Activated CD8-positive, alpha-beta memory T cell treated with anti-CD3 and anti-CD28 coated beads for 24 hours (primary cell): ENCODE measurements around the gene LBH.

Experiments used
- DNase-seq: peaks from one replicate; pipeline ENCODE4 v3.0.0-alpha.2; 2020

The LBH gene

DNA sequence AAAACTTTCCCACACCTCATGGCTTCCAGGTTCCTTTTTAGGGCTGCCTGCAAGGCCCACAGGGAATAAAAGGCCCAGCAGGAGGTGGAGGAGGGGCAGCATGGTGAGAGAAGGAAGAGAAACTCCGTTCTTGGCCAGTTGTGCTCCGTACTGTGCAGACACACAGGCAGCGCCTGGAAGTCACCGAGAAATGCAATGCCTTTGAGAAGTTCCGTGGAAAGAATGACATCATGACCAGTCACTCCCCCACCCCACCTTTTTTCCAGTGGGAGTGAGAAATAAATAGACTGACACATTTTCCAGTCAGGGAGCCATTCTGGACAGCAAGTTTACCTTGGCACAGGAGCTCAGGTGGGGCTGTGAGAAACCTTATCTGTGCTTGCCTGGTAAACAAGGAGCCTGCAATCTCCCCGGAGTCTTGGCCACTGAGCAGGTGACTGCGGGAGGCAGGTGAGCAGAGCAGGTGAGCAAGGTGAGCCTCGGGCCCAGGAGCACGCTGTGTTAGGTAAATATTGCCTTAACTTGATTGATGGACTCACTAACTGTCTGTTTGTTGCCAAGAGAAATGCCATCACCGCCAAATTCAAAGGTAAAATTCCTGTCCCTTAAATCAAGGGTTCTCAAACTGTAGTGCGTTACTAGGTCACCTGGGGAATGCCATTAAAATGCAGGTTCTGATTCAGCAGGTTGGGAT is 13.5 kb upstream of the LBH start:
- peak; percentile 49 for DNase-seq

DNA sequence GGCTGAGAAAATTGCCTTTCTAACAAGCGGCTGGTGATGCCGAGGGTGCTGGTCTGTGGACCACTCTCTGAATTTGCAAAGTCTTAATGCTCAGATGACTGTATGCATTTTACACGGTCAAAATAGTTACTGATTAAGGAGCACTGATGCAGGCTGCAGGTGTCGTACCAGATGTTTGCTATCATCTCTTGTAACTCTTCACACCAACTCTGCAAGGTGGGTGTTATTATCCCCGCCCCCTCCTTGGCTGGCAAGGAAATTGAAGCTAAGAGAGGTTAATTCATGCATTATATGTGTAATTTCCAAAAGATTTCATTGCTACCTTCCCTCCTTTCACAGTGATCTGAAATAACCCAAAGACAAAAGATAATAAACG is 13.0 kb upstream of the LBH start:
- DNase-seq = peak; percentile 26

DNA sequence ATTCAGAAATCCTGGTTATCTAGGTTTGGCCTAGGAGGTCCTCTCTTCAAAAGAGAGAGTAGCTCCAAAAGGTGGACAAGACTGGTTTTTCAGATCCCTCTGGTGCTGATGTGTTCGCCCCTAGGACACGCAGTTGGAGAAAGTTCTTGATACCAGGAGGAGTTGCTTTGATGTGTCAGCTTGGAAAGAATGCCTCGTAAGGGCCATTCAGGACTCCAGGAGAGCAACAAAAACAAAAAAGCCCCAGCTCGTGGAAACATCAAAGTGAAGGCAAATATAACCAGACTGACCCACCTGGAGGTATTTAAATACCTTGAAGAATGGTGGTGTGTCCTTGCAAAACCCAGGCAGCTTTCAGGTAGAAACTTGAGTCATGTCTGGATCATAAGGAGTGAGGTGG is 12.5 kb upstream of the LBH start:
- peak; percentile 35 for DNase-seq

DNA sequence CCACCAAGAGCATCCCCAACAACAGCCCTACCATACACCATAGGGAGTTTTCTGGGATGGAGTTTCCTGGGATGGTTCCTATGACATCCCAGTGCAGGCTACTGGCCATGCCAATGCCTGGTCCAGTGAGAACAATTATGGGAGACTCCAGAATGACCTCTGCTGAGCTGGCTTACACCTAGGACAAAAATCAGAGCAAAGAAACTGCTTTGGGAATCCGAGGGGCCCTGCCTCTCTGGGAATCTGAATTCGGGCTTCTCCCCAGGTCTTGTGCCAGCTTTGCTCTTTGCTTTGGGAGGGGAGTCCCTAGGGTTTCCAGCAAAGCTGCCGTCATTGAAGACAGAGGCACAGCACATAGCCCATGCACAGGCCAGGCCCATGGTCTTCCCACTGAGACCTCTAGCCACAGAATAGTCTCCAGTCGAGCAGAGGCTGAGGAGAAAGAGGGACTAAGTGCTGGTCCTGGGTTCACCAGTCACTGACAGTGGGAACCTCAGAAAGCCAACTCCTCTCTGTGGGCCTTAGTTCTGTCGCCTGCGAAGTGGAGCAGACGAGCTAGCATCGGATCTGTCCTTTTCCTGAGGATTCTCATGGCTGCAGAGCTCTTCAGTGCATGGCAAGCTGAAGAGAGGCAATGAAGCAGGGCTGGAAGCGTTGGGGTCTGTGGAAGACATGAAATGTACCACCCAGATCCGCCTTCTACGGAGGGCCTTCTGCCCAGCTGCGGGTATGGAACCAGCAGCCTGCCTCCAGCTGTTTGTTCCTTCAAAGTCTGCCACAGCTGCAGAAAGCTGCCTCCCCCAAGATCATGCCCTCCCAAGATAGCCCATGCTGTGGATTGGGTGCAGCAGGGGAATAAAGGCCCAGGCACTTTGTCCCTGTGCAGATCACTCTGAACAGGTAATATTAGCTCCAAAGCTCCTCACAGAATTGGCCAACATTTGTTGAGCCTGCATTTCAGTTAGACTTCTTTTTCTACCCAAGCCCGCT is 11.2 kb upstream of the LBH start:
- peak; percentile 52 for DNase-seq

DNA sequence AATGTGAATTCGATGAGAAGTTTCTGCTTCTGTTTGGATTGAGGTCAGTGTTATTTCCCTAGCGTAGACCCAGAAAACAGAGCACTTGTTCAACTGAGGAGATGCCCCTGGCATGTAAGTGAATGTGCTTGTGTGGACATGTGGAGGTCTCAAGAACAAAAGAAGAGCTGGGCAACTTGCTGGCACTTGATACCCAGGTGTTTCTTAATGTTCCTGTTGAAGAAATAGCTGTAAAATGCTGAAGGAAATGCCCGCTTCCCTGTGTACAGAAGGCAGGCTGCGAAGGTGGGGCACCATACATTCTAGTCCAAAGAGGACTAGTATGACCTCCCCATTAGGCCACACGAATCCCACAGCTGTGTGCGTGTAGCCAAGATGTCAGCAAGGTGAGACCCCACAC is 9.8 kb upstream of the LBH start:
- DNase-seq = peak; percentile 50

DNA sequence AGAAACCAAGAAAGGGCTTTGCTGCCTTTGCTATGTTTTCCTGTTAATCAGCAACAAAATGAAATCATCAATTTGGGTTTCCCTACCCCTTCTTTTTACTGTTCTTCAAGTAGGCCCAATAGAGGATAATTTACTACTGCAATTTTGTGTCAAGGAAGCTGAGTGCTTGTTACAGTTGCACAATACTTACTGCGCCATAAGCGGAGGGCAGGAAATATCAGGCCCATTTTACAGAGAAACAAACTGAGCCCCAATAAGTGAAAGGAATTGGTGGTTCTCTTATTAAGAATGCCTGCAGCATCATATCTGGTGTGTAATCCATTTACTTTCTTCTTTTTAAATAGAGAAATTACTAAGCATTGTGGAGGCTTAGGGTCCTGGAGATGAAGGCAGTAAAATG is 9.3 kb upstream of the LBH start:
- no peak for DNase-seq

DNA sequence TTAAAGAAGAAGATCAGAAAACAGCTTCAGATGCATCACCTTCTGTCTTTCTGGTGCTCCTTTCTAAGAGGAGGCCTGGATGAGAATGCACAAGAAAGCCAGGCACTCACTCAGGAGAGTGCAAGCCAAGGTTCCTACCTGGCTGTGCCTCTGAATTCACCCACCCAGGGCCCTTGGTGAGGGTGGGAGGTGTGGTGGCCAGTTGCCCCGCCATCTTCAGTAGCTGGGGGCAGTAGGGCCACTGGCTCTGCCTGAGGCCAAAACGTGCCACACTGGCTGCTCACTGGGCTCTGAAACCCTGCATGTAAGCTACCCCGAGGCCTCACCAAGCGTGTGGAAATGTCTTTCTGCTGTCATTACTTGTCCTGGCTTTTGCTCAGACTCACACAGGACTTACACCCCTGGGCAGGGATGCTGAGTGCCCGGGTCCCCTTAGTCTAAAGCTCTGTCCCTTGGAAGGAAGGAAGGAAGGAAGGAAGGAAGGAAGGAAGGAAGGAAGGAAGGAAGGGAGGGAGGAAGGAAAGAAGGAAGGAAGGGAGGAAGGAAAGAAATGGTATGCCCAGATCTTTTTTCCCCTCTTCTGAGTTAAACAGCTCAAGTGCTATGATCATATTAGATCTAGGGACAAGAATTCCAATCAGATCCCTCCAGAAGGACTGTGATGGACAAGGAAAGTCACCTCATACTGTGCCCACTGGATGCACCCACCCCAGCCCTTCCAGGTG is 8.5 kb upstream of the LBH start:
- peak; percentile 57 for DNase-seq

DNA sequence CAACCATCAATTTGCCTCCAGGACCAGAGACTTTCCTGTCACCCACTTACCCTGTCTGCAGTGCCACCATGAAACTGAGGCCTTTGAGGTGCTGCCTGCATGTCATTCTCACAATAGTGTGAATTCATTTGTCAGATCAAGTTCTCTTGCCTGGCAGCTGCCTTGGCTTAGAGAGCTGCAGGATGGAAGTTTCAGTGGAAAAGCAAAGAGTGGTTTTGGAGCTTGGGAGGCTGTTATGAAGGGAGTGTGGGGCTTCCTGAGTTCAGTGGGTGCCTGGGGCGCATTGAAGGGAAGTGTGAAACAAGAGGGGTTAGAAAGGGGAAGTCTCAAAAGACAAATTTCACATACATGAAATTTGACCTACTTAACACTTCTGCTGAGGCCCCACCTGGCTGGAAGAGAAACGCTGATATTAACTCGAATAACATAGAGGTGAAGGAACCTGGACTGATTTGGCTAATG is 7.9 kb upstream of the LBH start:
- DNase-seq = no peak

DNA sequence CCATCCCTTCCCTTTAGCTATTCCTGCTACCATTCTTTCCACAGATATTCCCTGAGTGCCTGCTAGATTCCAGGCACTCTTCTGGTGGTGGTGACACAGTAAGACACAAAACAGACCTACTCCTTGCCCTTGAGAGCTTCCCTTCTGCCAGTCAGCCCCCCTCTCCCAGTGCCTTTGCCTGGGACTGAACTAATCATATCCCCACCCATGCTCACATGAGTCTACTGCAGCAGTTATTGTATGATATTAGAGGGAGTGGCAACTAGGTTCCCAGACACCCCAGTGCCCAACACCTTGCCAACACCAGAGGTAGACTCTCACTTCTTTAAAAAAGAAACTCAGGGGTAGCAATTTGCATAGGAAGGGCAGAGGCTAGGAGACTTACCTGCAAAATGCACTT is 7.2 kb upstream of the LBH start:
- DNase-seq = no peak

DNA sequence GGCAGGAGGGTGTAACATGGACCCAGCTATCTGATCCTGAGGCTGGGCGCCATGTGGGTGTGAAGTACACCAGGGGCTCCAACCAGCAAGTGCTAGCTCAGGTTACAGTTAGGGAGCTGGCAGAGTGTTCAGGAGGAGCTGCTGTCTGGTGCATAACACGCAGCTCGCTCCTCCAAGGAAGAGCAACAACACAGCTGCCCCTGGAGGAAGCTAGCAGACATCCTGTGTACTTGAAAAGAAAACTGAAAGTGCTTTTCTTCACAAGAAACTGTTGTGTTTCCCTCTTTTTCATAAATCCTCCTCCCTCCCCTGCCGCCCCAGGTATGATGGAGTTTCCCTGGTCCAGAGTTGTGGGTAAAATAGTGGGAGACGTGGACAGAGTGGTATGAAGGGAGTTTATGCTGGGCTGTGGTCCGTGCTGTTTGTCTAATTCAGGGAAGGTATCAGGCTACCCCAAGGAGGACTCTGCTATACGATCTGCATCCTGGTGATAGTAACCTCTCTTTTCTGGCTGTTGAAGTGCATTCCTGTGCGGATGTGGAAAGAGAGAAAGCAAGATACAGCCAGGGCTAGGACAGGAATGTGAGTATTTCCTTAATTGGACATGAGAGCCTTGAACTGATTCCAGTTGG is 6.1 kb upstream of the LBH start:
- DNase-seq = peak; percentile 77

DNA sequence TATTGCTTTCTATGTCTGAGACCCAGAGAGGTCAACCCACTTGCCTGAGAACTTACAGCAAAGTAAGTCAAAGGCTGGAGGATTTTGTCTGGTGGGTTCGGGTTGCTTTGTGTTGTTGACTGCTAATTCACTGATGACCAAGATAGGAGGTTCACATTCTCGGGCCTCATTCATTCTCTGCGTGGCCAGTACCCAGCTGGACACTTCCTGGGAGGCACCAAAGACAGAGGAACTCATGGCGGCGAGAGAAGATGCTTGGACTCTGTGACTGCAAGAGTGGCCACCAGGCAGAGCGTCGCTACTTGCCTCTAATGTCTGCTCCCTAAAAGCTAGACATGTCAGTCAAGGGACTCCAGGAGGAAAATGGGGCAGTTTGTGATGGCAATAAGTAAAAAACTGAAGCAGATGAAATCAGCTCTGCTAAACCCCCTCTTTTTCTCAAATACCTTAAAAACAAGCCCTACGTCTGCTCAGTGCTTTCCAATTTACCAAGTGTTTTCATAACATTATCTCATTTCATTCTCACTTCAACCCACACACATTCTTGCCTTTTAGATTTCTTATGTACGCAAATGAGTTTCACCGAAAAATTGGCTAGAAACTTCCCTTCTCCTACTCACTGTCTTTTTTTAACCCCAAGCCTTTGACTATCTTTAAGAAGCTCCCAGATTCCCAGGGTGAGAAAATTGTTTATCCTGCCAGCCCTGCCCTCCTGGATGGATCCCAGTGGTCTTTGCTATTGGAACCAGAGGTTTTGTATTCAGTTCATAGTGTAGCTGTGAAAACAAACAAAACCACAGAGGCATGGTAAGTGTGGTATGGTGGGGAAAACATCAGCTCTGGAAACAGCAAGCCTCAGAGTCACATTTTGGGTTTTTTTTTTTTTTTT is 4.9 kb upstream of the LBH start:
- peak; percentile 85 for DNase-seq

DNA sequence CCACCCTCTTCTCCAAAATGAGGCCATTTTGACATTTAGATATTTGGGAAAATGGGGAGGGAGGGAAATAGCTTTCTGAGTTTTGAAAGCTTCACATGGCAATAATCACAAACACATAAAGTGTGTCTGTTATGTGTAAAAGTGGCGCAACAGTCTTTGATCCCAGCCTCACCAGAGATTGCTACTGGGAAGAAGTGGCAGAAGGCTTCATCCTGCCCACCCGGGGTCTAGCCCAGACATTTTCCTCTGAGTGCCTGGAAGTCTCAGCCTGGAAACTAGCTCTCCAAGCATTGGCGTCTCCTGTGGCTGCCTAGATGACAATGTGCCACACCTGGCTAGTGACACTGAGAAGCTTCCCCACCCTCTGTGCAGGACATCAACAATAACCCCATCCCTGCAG is 1.7 kb upstream of the LBH start:
- DNase-seq = peak; percentile 54

DNA sequence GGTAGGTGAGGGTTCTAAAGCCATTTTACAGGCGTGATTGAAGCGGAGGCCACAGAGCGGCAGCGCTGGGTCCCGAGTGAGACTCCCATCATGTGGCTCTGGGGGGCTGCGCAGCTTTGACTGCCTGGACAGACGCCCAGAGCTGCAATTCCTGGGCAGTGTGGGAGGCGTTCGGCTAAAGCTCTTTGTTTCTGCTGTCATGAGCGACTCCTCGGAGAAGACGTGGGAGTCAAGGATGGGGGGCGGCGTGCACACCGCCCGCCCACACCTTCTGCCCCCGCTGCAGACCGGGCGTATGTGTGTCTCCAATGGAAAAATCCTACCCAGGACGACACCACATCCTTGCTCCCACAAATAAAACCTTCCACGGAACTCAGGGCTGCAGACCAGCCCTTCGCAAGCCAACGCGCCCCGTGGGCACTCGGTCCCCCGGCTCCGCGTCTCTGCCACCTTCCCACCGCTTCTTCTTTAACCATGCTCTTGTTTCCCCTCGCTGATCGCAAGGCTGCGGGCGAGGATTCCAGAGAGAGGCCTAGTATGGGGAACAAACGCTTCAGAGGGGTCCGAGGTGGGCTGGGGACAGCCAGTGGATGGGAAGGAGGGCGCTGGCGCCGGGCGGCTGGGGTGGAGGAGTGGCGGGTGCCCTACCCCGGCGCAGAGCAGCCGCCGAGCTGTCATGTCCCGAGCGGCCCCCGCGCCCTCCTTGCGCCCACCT is 680 bp upstream of the LBH start:
- DNase-seq = peak; percentile 86

DNA sequence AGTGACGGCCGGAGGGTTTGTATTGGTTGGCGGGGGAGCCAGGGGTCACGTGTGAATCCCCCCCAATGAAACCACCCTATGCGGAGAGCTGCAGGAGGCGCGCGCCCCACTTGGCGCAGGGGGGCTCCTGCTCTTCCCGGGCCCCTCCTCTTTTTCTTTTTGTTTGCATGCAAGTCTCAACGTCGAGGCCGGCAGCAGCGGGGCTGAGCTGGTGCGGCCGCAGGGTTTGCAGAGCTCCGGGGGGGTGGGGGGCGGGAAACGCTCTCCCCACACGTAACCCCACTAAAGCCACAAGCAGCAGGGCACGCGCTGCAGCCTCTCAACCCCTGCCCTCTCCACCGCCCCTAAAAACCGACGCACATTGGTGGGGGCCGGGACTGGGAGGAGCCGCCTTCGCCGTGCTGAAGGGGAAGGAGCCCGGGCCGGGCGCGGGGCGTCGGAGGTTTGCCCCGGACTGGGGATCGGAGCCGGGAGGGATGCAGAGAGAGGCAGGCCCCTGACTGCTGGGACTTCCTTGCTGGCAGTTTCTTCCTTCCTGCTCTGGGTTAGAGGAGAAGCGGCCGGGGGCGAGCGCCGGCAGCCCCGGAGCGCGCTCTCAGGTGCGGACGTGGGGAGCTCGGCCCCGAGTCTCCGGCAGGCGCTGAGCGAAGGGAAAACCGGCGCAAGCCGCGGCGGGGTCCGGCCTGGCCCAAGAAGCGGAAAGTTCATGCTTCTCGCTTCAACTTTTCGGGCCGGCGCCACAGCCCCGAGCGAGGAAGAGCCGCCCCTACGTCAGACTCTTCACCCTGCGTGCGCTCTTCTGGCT is 864 bp downstream of the LBH start:
- DNase-seq = peak; percentile 89

DNA sequence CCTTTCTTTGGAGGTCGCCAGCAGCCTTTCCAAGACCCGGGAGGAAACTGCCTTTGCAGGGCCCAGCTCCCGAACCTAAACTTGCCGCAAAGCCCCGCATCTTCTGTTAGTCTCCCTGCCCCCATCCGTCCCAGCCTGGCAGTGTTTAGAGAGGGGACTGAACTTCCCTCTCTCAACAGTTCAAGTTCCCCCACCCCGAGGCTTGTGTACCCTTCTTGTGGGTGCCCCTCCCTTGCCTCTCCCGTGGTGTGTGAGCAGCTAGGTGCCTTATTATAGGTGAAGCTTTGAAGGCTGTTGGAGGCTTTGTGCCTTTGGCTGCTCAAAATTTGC is 1.4 kb downstream of the LBH start:
- peak; percentile 78 for DNase-seq

DNA sequence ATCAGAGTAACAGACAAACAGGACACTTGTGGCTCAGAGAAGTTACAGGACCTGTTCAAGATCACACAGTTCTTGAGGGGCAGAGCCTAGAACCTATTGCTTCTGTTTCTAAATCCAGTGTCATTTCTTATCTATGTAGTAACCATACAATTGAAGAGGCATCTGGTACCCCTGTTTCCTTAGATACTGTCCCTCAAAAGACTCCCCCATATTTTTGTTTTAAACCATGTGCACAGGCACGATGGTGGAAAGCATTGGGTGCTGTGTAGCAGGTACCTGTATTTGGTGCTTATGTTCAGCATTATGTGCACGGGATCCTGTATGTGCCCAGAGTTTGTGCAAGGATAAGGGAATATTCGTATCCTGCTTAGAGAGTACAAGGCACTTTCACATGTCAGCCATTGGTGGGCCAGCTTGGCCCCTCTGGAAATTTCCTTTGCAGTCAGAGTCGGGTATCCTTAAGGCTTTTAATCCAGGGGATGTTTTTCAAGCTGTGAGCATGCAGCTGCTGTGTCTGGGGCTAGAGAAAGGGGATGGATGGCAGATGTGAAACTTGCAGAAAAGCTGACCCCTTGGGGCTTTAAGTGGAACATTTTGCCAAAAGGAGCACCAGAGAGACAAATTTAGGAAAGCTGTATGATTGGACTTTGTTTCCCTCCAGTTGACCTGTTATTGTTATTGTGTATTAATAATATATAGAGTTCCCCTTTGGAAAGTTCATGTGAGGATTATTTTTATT is 2.1 kb downstream of the LBH start:
- DNase-seq = peak; percentile 57

DNA sequence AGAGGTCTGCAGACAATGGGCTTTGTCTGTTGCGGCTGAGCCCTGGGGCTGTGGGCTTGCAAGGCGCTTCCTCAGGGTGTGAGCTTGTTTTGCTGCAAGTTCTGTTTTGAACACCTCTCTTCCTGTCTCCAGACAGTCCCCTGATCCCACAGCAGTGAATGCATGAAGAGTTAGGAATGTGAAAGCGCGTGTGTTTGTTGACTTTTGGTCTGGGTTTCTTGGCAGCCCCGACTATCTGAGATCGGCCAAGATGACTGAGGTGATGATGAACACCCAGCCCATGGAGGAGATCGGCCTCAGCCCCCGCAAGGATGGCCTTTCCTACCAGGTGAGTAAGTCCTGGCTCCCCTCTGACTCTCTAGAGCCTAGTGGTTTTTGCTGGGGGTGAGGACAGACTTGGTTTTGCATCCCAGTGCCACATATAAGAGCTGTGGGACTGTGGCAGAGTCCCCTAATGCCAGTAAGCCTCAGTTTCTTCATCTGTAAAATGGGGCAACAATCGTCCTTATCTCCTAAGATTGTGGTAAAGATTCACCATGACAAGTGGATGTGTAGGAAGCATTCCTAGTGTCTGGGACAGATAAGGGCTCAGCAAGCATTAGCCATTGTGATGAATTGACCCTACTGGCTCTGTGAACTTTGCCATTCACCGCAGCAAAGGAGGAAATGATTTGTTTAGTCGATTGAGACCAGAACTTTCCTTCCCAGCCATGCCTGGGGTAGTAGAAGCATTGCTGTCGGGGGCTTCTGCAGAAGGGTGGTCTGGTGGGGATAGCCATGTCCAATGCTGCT is 3.0 kb downstream of the LBH start:
- peak; percentile 77 for DNase-seq

DNA sequence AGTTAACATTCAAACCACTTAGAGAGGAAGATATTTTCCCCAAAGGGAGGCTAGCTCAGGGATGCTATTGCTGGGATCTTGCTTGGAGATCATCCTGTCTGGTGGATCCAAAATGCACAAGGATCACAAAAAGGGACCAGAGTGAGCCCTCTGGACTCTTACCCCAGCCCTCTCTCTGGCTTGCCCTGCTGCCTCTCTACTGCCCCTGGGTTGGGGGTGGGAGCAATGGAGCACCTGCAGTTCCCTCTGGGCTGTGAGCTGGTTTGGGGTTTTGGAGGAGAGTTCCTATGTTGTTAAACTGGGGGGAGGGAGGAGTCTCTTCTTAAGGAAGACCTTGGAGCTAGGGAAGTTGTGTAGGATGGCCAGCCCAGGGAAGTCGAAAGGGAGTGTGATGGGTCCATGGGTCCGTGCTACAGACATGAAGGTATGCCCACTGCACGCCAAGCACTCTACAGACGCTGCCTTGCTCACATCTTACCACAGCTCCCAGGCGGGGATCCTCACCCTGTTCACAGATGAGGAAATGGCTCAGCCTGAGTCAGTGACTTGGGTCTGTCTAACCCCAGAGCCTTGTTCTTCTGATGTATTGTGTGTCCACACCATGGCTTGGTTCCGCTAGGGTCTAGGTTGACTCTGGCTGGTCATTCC is 3.8 kb downstream of the LBH start:
- peak; percentile 80 for DNase-seq
